Forelimb muscle (tissue), 1 donor: ENCODE measurements around the gene CDK17. TPM values are rescaled to one million over a fixed set of nuclear protein-coding genes. Genes with fewer than 3 reads are reported as not detected.
"Not testable (repeated sequence)": the region's sequence is repeated elsewhere in the genome, so short reads cannot be mapped to it uniquely, and the experiment has no call there.

Source experiments
- DNase-seq: peaks from one replicate; pipeline ENCODE4 v3.0.0-alpha.2; 2013; ENCODE audit warnings: low read depth
- polyA plus RNA-seq: library from polyadenylated mRNA; unstranded; fragments of 120-200 nt; gene quantifications from one replicate; pipeline ENCODE4 v1.2.1, GENCODE V29; 2013; ENCODE audit not compliant: insufficient read length

Gene CDK17
- 27.3 TPM for polyA plus RNA-seq

DNA sequence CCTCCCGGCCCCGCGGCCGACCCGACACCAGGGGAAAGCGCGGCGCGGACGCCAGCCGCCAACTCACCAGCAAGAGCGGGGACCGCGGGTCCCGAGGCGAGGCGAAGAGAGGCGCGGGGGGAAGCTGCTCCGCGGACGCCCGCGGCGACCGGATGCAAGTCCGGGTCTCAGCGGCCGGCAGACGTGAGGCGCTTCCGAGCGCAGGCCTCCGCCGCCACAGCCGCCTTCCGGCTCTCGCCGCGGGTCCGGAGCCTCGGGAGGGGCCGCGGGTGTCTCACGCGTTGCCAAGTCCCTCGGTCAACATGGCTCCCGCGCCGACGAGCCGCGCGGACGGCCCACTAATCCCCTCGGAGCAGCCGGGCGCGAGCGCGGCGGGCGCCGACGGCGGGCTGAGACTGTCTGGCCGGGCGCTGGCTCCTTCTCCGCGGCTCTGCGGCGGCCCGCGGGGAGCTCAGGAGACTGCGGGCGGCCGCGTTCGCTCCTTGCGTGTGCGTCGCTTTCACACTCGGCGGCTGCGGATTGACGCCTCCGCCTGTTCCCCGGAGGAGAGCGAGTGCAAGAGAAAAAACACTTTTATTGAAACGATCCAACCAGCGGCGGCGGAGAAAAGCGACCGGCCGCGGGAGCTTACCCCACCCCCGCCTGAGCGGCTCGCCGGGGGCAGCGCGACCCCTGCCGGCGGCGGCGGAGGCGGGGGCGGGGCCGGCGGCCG, at the start of gene CDK17:
CDK17 (minus strand) TSS at position 521 of the 712 bp plus-strand sequence. CDS start 65,603 bp downstream, outside the sequence.
- DNase-seq: no peak

DNA sequence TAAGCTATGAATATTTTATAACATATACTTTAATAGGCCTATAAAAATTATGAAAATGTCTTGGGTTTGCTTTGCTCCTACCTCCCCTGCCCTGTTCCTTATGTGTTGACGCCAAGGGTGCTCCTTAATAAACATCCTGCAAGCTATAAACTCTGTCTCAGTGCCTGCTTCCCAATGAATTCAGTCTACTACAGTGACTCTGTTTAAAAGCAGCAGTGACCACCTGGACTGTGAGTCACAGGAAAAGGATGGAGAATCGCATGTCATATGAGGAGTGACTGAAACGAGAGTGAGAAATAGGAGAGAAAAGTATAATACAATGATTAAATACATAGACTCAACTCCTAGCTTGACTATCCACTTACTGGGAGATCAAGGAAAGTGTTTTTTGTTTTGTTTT, 48.1 kb upstream of the CDK17 start:
- DNase-seq: no peak

DNA sequence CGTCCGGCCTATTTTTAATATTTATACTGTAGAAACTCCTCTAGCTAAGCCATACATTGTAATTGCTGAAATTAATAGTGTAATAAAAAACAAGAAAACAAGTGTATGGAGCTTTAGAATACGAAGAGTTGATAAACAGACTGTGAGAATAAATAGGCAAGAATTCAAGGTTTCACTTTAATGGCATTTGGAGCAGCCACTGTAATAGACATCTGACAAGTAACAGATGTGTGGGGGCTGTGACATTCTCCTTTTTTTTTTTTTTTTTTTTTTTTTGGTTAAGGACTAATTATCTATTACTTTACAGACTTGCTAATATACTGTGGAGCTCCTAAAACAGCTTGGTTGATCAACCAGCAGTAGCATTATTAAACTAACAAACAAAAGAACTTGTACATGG, 47.0 kb upstream of the CDK17 start:
- no peak for DNase-seq

DNA sequence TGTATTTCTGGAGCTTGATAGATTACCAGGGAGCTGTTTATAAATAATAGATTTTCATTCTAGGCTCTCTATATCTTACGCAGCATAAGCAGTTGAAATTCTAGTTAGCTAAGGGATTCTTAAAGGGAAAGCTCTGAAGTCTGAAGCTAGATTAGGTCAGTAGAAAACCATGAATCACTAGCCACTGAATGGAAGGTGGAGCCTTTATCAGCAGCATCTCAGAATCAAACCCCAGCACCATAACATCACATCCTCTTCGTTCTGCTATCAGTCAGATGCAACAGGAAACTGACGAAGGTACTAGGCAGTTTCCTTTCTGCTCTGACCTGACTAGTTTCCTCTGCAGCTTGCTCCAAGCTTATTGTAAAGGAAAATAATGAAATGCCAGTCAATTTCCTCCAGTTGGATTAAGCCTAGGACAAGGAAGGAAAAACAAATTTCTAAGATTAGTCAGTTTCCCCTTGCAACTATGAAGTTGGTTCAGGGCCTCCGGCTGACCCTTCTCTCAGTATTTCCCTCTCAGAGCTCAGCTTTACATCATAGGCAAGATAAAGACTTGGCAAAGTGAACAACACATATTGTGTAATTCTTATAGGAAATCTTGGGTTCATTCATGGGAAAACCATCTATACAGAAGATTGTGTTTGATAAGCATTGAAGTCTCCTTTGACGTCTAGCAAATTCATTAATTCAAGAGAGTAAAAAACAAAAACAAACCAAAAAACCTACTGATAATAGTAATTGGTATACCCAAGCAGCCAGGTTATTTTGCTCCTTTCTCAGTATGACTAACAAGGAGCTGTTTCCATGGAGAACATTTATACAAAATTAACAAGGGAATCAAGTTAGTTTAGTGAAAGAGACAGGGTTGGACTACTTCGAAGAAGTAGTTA, 45.7 kb upstream of the CDK17 start:
- no peak for DNase-seq

DNA sequence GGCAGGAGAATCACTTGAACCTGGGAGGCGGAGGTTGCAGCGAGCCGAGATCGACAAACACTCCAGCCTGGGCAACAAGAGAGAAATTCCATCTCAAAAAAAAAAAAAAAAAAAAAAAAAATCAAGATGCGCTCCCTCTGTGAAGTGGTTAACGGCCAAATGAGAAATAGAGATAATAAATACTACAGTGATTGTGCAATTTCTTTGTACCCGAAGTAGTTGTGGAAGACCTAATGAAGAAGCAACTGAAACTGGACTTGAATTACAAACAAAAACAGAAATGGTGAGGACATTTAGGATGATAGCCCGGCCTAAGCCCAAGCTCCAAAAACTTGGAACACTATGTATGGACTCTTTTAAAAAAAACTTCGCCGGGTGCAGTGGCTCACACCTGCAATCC, 44.2 kb upstream of the CDK17 start:
- DNase-seq: no peak

DNA sequence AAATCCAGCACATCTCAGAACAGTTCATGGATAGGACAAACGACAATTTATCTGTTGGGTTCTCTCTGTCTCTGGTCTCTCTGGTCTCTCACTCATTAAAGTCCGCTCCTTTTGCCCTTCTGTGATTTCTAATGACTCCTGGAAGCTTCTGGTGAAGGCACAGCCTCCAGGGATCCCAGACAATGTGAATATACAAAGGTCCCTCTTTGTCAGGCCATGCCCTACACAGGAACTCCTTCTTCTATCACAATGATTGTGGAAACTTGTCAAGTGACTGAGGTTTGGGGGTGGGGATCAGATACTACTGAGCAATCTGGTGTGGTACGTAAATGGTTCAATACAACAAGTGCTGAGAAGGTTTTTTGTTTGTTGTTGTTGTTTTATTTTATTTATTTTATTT, 42.7 kb upstream of the CDK17 start:
- no peak for DNase-seq

DNA sequence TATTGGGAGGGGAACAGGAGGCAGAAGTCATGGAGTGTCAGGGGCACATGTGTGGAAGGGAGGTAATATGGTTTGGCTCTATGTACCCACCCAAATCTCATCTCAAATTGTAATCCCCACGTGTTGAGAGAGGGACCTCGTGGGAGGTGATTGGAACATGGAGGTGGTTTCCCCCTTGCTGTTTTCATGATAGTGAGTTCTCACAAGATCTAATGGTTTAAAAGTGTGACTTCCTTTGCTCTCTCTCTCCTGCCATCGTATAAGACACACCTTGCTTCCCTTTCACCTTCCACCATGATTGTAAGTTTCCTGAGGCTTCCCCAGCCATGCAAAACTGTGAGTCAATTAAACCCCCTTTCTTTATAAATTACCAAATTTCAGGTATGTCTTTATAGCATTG, 41.6 kb upstream of the CDK17 start:
- DNase-seq: no peak

DNA sequence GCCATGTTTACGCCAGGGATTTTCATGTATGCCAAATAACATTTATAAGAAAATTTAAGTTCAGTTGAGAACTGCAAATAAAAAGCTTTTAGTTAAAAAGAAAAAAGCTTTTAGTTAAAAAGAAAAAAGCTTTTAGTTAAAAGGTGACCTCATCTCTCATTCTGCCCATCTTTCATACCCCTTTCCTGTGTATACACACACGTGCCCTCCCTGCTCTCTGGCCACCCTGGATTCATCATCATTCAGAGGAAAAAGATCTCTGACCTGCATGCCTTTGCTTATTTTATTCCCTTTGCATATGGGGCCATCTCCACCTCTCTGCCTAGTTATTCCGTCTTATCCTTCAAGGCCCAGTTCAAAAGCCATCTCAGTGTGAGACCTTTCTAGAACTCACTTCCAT, 38.1 kb upstream of the CDK17 start:
- no peak for DNase-seq

DNA sequence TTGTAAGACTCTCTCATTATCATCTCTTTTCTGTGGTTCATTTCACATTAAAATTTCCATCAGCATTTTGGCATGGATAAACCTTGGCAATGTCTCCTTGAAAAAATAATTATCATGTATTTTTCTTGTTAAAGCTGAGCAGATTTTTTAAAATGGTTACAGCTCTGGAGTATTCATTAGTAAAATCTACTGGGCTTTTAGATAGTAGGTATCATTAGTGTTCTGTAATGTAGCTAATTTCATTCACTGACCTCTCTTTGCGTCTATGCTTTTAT, 36.9 kb upstream of the CDK17 start:
- no peak for DNase-seq

DNA sequence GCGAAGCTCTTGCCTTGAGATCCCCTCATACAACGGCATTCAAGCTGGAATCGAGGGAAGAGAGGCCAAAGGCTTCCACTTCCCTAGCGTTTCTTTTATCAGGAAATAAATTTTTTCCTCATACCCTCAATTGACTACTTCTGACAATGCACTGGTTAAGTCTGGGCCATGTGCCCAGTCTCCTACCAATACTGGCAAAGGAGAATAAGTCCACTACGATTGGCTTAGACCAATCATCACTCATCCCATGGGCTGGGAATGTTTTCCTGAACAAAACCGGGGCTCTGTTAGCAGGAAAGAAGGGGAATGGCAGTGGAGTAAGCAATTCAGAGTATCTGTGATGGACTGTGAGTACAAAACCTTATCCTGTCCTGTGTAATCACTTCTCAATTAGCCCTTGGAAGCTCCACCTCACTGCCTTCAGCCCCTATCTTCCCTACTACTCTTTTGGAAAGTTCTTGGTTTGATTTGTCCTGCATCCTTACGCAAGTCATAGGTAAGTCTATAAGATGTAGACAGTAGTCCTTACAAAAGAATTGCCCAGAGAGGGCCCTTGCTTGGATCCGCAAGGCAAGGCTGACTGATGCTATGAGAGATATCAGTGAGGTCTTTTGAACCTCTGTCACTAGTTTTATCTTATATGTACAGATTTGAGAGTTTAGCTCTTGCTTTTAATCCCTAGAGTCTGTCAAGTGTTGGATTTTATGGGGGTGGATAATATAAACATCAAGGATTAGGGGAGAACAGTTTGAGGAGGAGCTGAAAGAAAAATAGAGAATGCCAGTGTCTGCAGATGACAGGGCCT, 36.3 kb upstream of the CDK17 start:
- no peak for DNase-seq

DNA sequence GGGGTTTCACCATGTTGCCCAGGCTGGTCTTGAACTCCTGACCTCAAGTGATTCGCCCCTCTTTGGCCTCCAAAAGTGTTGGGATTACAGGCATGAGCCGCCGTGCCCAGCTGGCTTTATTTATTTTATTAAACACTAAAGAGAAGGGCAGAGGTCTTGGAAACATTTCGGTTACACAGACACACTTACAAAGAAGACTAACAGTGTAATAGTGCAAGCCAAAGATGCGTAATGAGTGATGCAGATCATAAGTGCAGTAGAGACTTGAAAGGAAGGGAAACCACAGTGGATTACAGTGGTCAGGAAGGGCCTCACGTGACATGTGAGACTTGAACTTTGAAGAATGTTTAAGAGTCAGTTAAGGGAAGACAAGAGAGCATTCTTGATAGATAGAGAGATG, 33.9 kb upstream of the CDK17 start:
- DNase-seq: no peak

DNA sequence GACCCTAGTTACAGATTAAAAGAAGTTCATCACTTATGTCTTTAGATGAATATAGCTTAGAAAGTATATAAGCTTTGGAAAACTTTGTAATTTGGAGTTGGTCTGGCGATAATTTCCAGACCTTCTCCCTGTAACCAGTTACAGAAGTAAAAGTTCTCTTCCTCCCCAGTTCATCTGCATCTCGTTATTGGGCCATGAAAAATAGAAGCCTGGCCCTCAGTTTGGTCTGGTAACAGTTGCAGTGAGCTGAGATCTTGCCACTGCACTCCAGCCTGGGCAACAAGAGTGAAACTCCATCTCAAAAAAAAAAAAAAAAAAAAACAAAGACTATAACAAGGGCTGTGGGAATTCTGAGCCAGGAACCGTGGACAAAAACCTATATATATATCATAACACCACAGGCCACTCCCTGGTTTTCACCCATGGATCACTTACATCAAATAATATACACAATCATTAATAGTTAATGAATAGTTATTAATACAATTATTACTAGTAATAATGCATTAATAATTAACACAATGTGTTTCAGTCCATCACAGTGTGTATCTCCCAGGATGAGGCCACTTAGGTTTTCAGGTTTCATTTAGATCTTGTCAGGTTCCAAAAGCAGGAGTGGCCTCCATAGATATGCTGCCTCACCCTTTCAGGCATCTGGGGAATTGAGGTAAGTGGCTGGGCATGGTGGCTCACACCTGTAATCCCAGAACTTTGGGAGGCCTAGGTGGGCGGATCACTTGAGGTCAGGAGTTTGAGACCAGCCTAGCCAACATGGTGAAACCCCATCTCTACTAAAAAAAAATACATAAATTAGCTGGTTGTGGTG, 32.5 kb upstream of the CDK17 start:
- not testable (repeated sequence) for DNase-seq

DNA sequence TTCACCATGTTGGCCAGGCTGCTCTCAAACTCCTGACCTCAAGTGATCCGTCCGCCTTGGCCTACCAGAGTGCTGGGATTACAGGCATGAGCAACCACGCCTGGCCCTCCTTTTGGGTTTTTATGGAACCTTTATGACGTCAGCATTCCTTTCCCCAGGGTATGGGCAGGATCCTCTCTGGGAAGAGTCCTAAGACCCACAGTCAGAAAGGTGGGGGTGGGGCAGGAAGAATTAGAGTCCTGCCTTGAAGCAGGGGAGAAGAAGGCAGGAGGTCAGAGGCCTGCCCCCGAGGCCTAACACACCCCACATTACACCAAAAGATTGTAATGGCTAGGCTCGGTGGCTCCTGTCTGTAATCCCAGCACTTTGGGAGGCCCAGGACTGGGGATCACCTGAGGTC, 30.8 kb upstream of the CDK17 start:
- DNase-seq: no peak

DNA sequence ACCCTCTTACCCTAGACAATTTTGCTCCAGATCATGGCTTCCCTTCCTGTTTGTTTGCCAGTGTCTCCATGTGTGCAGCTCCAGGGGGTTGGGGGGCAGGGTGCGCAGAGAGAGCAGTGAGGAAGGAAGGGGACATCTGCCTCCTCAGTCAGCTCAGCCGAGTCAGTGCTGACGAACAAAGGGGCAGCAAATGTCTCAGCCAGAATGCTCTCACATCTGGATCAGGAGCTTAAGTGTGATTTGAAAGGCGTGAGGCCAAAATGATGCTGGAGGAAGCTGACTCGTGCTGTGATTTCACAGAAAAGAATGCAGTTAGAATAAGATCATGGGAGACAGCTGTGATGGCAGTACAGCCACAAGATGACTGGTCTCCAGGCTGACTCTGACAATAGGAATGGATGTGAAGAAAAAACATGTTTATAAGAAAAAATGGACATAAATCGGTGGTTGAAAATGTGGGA, 27.1 kb upstream of the CDK17 start:
- DNase-seq: peak; percentile 91

DNA sequence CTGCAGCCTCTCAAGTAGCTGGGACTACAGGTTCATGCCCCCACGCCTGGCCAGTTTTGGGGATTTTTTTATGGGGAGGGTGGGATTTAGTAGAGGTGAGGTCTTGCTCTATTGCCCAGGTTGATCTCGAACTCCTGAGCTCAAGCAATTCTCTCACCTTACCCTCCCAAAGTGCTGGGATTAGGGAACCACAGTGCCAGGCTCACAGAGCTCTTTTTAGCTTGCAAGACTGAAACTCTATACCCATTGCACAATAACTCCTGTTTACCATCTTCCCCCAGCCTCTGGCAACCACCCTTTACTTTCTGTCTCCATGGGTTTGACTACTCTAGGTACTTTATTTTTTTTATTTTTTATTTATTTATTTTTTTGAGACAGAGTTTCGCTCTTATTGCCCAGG, 25.7 kb upstream of the CDK17 start:
- no peak for DNase-seq

DNA sequence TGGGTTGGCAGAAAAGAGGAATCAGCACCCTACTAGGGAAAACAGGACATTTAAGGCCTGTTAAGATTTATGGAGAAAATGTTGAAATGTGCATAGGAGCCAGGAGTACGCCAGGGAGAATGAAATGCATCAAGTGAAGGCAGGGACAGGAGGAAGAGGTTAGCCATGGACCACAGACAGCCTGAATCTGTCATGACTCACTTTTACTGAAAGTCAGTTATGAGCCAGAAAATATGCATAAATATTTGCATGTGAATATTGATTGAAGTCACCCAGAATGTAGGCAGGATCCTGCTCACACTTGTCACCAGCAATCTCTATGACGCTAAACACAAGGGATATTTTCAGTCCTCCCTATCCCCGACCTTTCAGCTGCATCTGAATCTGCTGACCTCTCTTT, 25.1 kb upstream of the CDK17 start:
- DNase-seq: no peak

DNA sequence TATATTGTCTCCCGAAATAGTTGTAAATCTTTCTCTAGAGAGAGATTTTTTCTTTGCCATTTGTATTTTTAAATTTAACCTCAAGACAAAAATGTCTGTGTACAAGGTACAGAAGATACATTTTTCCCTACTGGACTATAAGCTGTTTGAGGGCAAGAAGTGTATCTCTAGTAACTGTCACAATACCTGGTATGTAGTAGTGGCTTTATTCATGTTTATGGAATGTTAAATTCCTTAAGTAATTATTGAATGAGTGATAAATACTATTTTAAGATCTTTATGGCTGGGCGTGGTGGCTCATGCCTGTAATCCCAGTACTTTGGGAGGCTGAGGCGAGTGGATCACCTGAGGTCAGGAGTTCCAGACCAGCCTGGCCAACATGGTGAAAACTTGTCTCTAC, 24.4 kb upstream of the CDK17 start:
- no peak for DNase-seq

DNA sequence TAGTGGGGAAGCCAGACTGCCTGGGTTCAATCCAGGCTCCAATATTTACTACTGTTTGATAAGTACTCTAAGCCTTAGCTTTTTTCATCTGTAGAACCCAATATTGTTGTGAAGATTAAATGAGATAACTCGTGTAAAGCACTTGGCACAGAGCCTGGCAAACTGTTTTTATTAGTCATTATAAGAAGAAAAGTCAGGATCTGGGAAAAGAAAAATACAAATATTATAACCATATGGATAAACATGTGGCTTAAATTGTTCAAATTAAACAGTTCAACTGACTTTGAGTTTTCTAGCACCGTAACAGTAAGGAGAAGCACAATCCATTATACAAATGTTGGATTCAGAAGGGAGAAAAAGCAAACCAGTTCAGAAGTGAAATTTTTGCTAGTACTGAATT, 22.0 kb upstream of the CDK17 start:
- no peak for DNase-seq

DNA sequence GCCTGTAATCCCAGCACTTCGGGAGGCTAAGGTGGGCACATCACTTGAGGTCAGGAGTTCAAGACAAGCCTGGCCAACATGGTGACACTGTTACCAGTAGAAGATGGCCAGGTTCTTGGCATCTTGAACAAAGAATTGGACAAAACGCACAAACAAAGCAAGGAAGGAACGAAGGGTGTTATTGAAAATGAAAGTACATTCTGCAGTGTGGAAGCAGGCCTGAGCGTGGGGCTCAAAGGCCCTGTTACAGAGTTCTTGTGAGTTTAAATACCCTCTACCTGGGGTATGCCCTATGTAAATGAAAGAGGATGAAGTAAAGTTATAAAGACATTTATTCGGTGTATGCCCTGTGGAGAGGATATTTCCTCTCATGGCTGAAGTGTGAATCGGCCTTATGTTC, 20.8 kb upstream of the CDK17 start:
- DNase-seq: no peak

DNA sequence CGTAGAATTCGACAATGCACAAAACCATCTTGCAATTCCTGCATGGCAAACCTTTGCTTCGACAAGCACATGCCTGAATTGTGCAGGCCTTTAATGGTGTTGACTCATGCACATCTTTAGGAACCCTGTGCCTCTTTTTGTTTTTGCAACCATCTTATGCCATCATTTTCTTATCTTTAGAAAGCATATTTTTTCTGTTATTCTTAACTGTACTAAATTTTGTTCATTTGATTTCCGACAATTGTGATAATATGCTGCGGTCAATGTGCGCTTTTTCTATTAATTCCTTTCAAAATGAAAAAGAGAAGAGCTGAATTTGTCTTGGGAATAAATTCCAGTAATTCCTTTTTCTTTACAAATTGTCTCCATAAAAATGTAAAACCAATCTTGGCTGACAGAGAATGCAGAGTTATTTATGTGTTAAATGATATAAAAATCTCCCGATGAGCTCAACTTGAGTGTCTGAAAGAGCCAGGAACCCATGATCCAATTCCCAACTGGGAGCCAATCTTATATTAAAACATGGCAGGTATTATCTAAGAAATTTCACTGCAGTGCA, 20.1 kb upstream of the CDK17 start:
- DNase-seq: no peak

DNA sequence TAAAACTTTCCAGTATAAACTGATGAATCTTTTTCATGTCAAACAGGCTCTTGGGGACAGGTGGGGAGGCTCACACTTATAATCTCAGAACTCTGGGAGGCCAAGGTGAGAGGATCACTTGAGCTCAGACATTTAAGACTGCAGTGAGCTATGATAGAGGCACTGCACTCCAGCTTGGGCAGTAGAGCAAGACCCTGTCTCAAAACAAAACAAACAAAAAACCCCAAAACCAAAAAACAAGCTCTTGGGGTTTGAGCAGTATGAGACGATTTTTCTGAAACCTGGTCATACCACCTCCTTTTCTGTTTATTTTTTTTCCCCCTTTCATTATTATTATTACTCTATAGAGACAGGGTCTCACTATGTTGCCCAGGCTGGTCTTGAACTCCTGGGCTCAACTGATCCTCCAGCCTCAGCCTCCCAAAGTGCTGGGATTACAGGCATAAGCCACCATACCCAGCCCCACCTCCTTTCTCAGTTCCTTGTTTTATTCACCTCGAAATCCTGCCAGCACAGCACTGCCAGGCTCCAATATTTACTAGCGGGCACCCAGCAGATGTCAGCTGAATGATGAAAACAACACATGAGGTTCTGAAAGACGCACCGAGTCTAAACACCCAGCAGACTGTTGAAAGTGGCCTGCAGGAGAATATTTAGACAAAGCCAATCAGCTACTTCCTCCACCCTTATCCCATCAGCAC, 19.5 kb upstream of the CDK17 start:
- DNase-seq: no peak
